SK-N-SH (cell line): ENCODE results near the gene PROKR1. TPM values are rescaled to one million over a fixed set of nuclear protein-coding genes. Genes with fewer than 3 reads are reported as not detected.

Source experiments
- CTCF ChIA-PET: fragments of 300-600, 350-600 bp; formaldehyde crosslinking; extraction: SDS; loops from one replicate; lab custom pipeline; 2021; lab: Yijun Ruan, JAX
- POLR2A ChIA-PET: fragments of 350-600 bp; sonication (Branson Sonifier 250); formaldehyde crosslinking; extraction: SDS; loops from one replicate; lab custom pipeline; 2020; ENCODE audit warnings: antibody characterized with exemption, inconsistent platforms; lab: Yijun Ruan, JAX
- DNase-seq: peaks from one replicate; pipeline ENCODE4 v3.0.0; 2012
- H2AFZ ChIP-seq: fragments of 200-600 bp; sonication (generic); 2 replicates; pipeline ENCODE4 v1.8.1; 2016; ENCODE audit warnings: antibody characterized with exemption, mild to moderate bottlenecking, low read depth
- H3F3A ChIP-seq: fragments of 200-600 bp; sonication (generic); replicated peaks from 2 replicates; pipeline ENCODE3; 2016; ENCODE audit warnings: antibody characterized with exemption, mild to moderate bottlenecking; ENCODE audit not compliant: insufficient read depth
- H3K27ac ChIP-seq, 2 experiments: fragments of 200-500 bp in 1 of 2; fragments of 200-600 bp in 1 of 2; sonication (Bioruptor generic) in 1 of 2; sonication (generic), shearing (Covaris generic) in 1 of 2; 2 replicates each; pipeline versions ENCODE4 v1.5.1 to v1.6.1; 2014 to 2016; ENCODE audit warnings: low read depth in 2 of 2, inconsistent platforms in 1 of 2, low read length in 1 of 2, mild to moderate bottlenecking in 1 of 2, mixed read lengths in 1 of 2
- H3K27me3 ChIP-seq: fragments of 200-600 bp; sonication (generic), shearing (Covaris generic); 2 replicates; pipeline ENCODE4 v1.6.1; 2016; ENCODE audit warnings: mixed run types; ENCODE audit not compliant: insufficient read depth
- H3K36me3 ChIP-seq, 2 experiments: fragments of 200-500 bp in 1 of 2; fragments of 200-600 bp in 1 of 2; sonication (Bioruptor generic) in 1 of 2; sonication (generic) in 1 of 2; replicated peaks in 1 of 2; 2 replicates each; pipeline versions ENCODE3 to v1.5.1; 2014 to 2016; ENCODE audit warnings: low read length in 1 of 2, mild to moderate bottlenecking in 1 of 2; ENCODE audit not compliant: insufficient read depth in 2 of 2, control insufficient read depth in 1 of 2
- H3K4me1 ChIP-seq, 2 experiments: fragments of 200-500 bp in 1 of 2; fragments of 200-600 bp in 1 of 2; sonication (Bioruptor generic) in 1 of 2; sonication (generic), shearing (Covaris generic) in 1 of 2; 2 replicates each; pipeline versions ENCODE4 v1.5.1 to v1.6.1; 2014 to 2016; ENCODE audit warnings: low read depth in 1 of 2, low read length in 1 of 2, mixed run types in 1 of 2; ENCODE audit not compliant: insufficient read depth in 2 of 2, control insufficient read depth in 1 of 2
- H3K4me2 ChIP-seq: fragments of 200-600 bp; sonication (generic), shearing (Covaris generic); 2 replicates; pipeline ENCODE4 v1.6.1; 2017; ENCODE audit warnings: mixed run types
- H3K4me3 ChIP-seq, 2 experiments: fragments of 200-500 bp in 1 of 2; fragments of 200-600 bp in 1 of 2; sonication (Bioruptor generic) in 1 of 2; sonication (generic), shearing (Covaris generic) in 1 of 2; 2 replicates each; pipeline versions ENCODE4 v1.5.1 to v1.8.1; 2014 to 2016; ENCODE audit warnings: low read depth in 2 of 2, inconsistent platforms in 1 of 2, low read length in 1 of 2, mild to moderate bottlenecking in 1 of 2, mixed read lengths in 1 of 2, moderate library complexity in 1 of 2
- H3K79me2 ChIP-seq: fragments of 200-600 bp; sonication (generic); 2 replicates; pipeline ENCODE4 v1.8.1; 2017; ENCODE audit warnings: mild to moderate bottlenecking; ENCODE audit not compliant: insufficient read depth
- H3K9ac ChIP-seq: fragments of 200-600 bp; sonication (generic); 2 replicates; pipeline ENCODE4 v1.6.1; 2017; ENCODE audit warnings: mixed run types
- H3K9me2 ChIP-seq: fragments of 200-600 bp; sonication (generic); 2 replicates; pipeline ENCODE4 v1.6.1; 2017; ENCODE audit warnings: mixed run types
- H3K9me3 ChIP-seq: fragments of 200-600 bp; sonication (generic); 2 replicates; pipeline ENCODE4 v1.6.1; 2017; ENCODE audit warnings: mixed run types, mild to moderate bottlenecking, moderate library complexity
- H4K20me1 ChIP-seq: fragments of 200-600 bp; sonication (generic); 2 replicates; pipeline ENCODE4 v1.6.1; 2017; ENCODE audit warnings: mild to moderate bottlenecking, mixed run types; ENCODE audit not compliant: insufficient read depth
- ELF1 ChIP-seq: IDR thresholded peaks from 2 replicates; pipeline ENCODE4 v1.4.0; 2012
- EP300 ChIP-seq, 2 experiments: IDR thresholded peaks; 2 replicates each; pipeline versions ENCODE4 v1.4.0 to v1.6.1; 2012; ENCODE audit warnings: borderline replicate concordance in 1 of 2, low read depth in 1 of 2, low read length in 1 of 2
- EZH2phosphoT487 ChIP-seq: fragments of 200-600 bp; sonication (generic); IDR thresholded peaks from 2 replicates; pipeline ENCODE4 v1.6.1; 2017; ENCODE audit warnings: low read depth, mixed run types, mild to moderate bottlenecking, antibody characterized with exemption, moderate library complexity, borderline replicate concordance
- FOSL2 ChIP-seq: IDR thresholded peaks from 2 replicates; pipeline ENCODE4 v1.4.0; 2012; ENCODE audit warnings: low read depth, mild to moderate bottlenecking, moderate library complexity, borderline replicate concordance
- FOXJ3 ChIP-seq: sonication (generic); formaldehyde crosslinking; IDR thresholded peaks from 2 replicates; pipeline ENCODE4 v1.5.1; 2020; ENCODE audit warnings: mild to moderate bottlenecking, missing genetic modification reagents
- FOXM1 ChIP-seq: IDR thresholded peaks from 2 replicates; pipeline ENCODE4 v1.4.0; 2012; ENCODE audit warnings: low read depth, mild to moderate bottlenecking
- MEF2A ChIP-seq: IDR thresholded peaks from 2 replicates; pipeline ENCODE4 v1.4.0; 2012; ENCODE audit warnings: low read depth, borderline replicate concordance
- POLR2AphosphoS5 ChIP-seq: IDR thresholded peaks from 2 replicates; pipeline ENCODE4 v1.6.1; 2012; ENCODE audit warnings: low read depth, low read length
- SIN3A ChIP-seq: IDR thresholded peaks from 2 replicates; pipeline ENCODE4 v1.6.1; 2012; ENCODE audit warnings: low read depth, mild to moderate bottlenecking, low read length, moderate library complexity, borderline replicate concordance
- YY1 ChIP-seq: IDR thresholded peaks from 2 replicates; pipeline ENCODE4 v1.4.0; 2012; ENCODE audit warnings: low read depth, mild to moderate bottlenecking
- WGBS: methylation state at CpG from one replicate; pipeline ENCODE4 v1.1.6; 2017; ENCODE audit warnings: low lambda C conversion rate; 5-methylcytosine and 5-hydroxymethylcytosine counted together
- polyA plus RNA-seq, 3 experiments: library from polyadenylated mRNA; depleted of rRNA; stranded (reverse); fragments of >200 nt; gene quantifications; 2 replicates each; pipeline ENCODE4 v1.2.3, GENCODE V29; 2012
- TF ChIP-seq, protein P1 (sequence below): IDR thresholded peaks from 2 replicates; pipeline ENCODE4 v1.4.0; 2012; ENCODE audit warnings: low read depth
- TF ChIP-seq, protein P2 (sequence below): IDR thresholded peaks from 2 replicates; pipeline ENCODE4; 2012
- TF ChIP-seq, protein P3 (sequence below): IDR thresholded peaks from 2 replicates; pipeline ENCODE4 v1.4.0; 2012; ENCODE audit warnings: low read depth, borderline replicate concordance
- TF ChIP-seq, protein P4 (sequence below): IDR thresholded peaks from 2 replicates; pipeline ENCODE4 v1.4.0; 2012; ENCODE audit warnings: low read depth, borderline replicate concordance
- TF ChIP-seq, protein P5 (sequence below): fragments of 150-350 bp; IDR thresholded peaks from 2 replicates; pipeline ENCODE4 v1.6.1; 2017; ENCODE audit warnings: antibody characterized with exemption, low read length, low read depth, borderline replicate concordance

Gene PROKR1
- polyA plus RNA-seq, 1 of the 3 experiments (the other 2 are of a cell fraction), result not detected

DNA sequence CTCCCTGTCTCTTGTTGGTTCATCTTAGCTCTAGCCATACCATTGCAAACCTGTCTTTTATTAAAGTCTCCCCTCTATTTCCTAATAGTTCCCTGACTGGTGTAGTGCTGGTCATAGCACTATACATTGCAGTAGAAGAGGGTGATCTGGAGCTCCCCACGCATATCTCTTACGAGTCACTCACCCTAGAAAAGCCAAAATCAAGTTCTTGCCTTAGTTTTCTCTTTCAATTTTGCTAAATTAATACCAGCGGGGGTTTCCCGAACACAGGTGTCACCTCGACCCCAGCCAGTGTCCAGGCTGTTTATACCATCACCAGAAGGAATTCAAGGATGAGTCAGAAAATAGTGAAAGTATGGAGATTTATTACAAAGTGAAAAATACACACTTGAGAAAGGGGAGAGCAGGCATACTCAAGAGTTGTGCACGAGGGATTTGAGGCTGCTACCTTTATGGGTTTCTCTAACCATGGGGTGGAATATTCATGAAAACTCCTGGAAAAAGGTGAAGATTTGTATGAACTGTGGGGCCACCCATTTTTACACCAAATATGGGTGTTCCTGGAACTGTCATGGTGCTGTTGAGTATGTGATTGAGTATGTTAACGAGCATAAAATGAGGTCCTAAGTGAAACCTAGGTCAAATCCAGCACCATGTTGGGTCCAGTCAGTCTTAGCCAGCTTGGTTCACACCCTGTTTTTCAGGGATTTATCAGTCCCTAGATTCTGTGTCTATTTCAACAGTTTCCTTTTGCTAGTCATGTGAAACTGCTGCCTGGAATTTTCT lies 20.2 kb downstream of the PROKR1 start:
- POLR2A ChIA-PET, result no interaction called here
- Histone ChIP-seq H3K4me2 (no peak overlapping the region), H3K27ac (no peak overlapping the region), H3K4me1 (no peaks in the 10 kb centered on the region), H4K20me1 (no peaks in the 10 kb centered on the region), H3K9ac (no peak overlapping the region), H3K27me3 (peaks cover 4% of the 10 kb centered on the region; the same call in 1 of the 2 replicates), H3F3A (no peaks in the 10 kb centered on the region), H3K9me3 (no peaks in the 10 kb centered on the region), H2AFZ (no peak overlapping the region), H3K36me3 (no peaks in the 10 kb centered on the region), H3K9me2 (no peaks in the 10 kb centered on the region), H3K4me3 (no peak overlapping the region), H3K79me2 (no peaks in the 10 kb centered on the region)
- 41% methylated on average over 7 of the region's 7 CpGs for WGBS
- DNase-seq, result no peak
- CTCF ChIA-PET, result no interaction called here
- no peak for TF ChIP-seq ELF1
- TF ChIP-seq, protein P1, sequence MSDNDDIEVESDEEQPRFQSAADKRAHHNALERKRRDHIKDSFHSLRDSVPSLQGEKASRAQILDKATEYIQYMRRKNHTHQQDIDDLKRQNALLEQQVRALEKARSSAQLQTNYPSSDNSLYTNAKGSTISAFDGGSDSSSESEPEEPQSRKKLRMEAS, result no peak
- no peak for TF ChIP-seq EP300 (IDR thresholded peaks at IDR 0.05; ENCODE audit: borderline replicate concordance in 1 of 2, low read depth in 1 of 2, low read length in 1 of 2)
- TF ChIP-seq, protein P2, sequence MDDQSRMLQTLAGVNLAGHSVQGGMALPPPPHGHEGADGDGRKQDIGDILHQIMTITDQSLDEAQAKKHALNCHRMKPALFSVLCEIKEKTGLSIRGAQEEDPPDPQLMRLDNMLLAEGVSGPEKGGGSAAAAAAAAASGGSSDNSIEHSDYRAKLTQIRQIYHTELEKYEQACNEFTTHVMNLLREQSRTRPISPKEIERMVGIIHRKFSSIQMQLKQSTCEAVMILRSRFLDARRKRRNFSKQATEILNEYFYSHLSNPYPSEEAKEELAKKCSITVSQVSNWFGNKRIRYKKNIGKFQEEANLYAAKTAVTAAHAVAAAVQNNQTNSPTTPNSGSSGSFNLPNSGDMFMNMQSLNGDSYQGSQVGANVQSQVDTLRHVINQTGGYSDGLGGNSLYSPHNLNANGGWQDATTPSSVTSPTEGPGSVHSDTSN, result no peak
- no peak for TF ChIP-seq SIN3A
- TF ChIP-seq, protein P3, sequence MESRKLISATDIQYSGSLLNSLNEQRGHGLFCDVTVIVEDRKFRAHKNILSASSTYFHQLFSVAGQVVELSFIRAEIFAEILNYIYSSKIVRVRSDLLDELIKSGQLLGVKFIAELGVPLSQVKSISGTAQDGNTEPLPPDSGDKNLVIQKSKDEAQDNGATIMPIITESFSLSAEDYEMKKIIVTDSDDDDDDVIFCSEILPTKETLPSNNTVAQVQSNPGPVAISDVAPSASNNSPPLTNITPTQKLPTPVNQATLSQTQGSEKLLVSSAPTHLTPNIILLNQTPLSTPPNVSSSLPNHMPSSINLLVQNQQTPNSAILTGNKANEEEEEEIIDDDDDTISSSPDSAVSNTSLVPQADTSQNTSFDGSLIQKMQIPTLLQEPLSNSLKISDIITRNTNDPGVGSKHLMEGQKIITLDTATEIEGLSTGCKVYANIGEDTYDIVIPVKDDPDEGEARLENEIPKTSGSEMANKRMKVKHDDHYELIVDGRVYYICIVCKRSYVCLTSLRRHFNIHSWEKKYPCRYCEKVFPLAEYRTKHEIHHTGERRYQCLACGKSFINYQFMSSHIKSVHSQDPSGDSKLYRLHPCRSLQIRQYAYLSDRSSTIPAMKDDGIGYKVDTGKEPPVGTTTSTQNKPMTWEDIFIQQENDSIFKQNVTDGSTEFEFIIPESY, result no peak
- TF ChIP-seq FOSL2, result no peak
- no peak for TF ChIP-seq POLR2AphosphoS5
- no peak for TF ChIP-seq MEF2A
- no peak for TF ChIP-seq EZH2phosphoT487
- TF ChIP-seq FOXJ3 (CRISPR knock-in tag), result no peak
- TF ChIP-seq FOXM1, result no peak

DNA sequence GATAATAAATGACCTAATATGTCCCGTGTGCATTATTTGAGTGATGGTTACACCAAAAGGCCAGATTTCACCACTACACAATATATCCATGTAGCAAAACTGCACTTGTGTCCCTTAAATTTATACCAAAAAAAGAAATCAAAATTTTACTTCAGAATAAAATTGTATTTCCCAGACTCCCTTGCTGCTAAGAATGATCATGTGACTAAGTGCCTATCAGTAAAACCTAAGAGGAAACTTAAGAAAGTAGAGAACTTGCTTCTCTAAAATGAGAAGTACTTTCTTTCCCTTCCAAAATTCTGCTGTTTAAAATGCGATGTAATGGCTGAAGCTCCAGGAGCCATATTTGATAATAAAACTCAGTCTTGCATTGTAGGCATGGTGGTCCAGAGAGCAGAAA lies 24.0 kb downstream of the PROKR1 start:
- TF ChIP-seq, protein P3, result no peak
- no peak for TF ChIP-seq MEF2A
- no peak for TF ChIP-seq YY1
- TF ChIP-seq FOXJ3 (CRISPR knock-in tag), result no peak
- TF ChIP-seq, protein P4, sequence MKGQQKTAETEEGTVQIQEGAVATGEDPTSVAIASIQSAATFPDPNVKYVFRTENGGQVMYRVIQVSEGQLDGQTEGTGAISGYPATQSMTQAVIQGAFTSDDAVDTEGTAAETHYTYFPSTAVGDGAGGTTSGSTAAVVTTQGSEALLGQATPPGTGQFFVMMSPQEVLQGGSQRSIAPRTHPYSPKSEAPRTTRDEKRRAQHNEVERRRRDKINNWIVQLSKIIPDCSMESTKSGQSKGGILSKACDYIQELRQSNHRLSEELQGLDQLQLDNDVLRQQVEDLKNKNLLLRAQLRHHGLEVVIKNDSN, result no peak
- no peak for TF ChIP-seq FOSL2
- TF ChIP-seq FOXM1, result no peak
- TF ChIP-seq, protein P5, sequence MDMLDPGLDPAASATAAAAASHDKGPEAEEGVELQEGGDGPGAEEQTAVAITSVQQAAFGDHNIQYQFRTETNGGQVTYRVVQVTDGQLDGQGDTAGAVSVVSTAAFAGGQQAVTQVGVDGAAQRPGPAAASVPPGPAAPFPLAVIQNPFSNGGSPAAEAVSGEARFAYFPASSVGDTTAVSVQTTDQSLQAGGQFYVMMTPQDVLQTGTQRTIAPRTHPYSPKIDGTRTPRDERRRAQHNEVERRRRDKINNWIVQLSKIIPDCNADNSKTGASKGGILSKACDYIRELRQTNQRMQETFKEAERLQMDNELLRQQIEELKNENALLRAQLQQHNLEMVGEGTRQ, result no peak
- no peak for TF ChIP-seq ELF1
- CTCF ChIA-PET, result interaction anchor here (1.8 kb wide), 1 partner anchor 8 kb away, joined by 7 read pairs; no protein-coding TSS in a partner anchor
- Histone ChIP-seq H3K4me1 (no peaks in the 10 kb centered on the region), H3K36me3 (no peaks in the 10 kb centered on the region), H3K4me2 (no peak overlapping the region), H3F3A (no peaks in the 10 kb centered on the region), H3K9me2 (no peaks in the 10 kb centered on the region), H4K20me1 (no peaks in the 10 kb centered on the region), H3K9me3 (no peaks in the 10 kb centered on the region), H3K9ac (no peak overlapping the region), H2AFZ (no peak overlapping the region), H3K79me2 (no peaks in the 10 kb centered on the region), H3K27ac (no peak overlapping the region), H3K4me3 (no peak overlapping the region), H3K27me3 (no peaks in the 10 kb centered on the region; the same call in 1 of the 2 replicates)
- WGBS, result 47% methylated on average over 2 of the region's 2 CpGs
- no peak for DNase-seq
- POLR2A ChIA-PET, result no interaction called here
